Glomerular endothelial cell (primary cell): ENCODE data around the gene TBC1D22A. TPM values are rescaled to one million over a fixed set of nuclear protein-coding genes. Genes with fewer than 3 reads are reported as not detected.
"Not testable (repeated sequence)": the region's sequence is repeated elsewhere in the genome, so short reads cannot be mapped to it uniquely, and the experiment has no call there.

Source experiments
- DNase-seq: peaks from one replicate; pipeline ENCODE4 v3.0.0-alpha.2; 2011; ENCODE audit warnings: low read depth, low spot score; ENCODE audit errors: extremely low read depth
- total RNA-seq: library from RNA; depleted of rRNA; stranded (reverse); fragments of >200 nt; gene quantifications from 2 replicates; pipeline ENCODE4 v1.2.3, GENCODE V29; 2015

TBC1D22A gene
- total RNA-seq, 1 donor from 2014 or later, result 38.7 TPM

GRCh38 chr22:46978668-46979067 is 216.2 kb downstream of the TBC1D22A start:
- not testable (repeated sequence) for DNase-seq

DNA sequence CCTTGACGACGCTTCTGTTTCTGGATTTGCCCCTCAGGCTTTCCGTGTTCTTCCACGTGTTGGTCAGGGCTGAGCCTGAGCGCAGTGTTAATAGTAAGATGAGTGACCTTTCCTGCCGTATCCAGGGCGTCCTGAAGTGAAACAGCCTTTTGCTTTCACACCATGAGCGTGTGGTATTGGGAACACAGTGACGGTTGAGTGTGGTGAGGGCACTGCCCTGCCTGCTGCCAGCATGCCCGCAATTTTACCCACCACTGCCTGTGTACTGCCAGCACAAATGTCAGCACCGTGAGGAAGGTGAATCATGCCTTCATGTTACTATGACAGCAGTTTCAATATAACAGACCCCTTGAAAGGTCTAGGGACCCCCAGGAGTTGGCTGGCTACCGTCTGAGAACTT is 217.1 kb downstream of the TBC1D22A start:
- DNase-seq, result no peak

- DNase-seq, result no peak
Observed at GRCh38 chr22:46980392-46980791, 217.9 kb downstream of the TBC1D22A start.

GRCh38 chr22:46982635-46983034 is 220.2 kb downstream of the TBC1D22A start:
- no peak for DNase-seq

GRCh38 chr22:46983046-46983445 is 220.6 kb downstream of the TBC1D22A start:
- DNase-seq, result no peak

- DNase-seq, result no peak
Observed at GRCh38 chr22:46984751-46985506, 222.5 kb downstream of the TBC1D22A start.

DNA sequence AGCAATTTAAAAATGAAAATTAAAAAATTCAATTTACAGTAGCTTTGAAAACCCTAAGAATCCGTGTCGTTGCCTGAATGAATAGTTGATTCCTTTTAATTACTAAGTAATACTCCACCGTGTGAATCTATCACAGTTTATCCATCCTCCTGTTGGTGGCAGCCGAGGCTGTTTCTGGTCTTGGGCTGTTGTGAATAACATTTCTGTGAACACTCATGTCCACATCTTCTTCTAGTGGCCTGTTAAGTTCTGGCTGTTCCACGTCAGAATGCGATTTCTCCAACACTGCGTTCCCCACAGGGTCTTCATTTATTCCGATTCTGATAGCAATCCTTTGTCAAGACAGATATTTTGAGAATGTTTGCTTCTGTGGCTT is 223.0 kb downstream of the TBC1D22A start:
- DNase-seq, result no peak

GRCh38 chr22:46986788-46987187 is 224.3 kb downstream of the TBC1D22A start:
- DNase-seq, result no peak

DNA sequence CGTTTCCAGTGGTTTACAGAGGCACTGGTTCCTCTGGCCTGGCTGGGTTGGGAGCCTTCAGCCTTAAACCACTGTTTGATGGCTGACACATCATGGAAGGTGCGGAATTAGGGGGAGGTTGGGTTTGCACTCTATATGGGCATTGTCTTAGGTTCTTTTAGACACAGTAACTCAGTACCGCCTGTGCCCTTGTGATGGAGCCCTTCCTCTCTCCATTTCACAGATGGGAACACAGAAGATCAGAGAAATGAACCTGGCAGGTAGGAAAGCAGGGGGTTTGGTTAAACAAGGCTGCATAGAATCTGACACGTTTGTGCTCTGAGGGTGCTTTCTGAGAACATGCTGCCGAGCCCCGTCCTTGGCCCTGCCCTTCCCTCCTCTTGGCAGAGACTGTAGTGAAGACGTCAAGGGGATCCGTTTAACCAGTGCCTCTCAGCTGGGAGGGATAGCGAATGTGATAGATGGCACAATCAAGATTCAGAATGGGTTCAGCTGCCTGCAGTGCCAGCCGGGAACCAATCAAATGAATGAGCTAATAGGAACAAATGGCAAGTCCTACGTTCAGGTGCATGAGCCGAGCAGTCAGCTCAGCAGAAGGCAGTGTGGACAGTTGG is 228.6 kb downstream of the TBC1D22A start:
- DNase-seq, result no peak

- DNase-seq, result no peak
Observed at GRCh38 chr22:46991666-46992065, 229.2 kb downstream of the TBC1D22A start.

DNA sequence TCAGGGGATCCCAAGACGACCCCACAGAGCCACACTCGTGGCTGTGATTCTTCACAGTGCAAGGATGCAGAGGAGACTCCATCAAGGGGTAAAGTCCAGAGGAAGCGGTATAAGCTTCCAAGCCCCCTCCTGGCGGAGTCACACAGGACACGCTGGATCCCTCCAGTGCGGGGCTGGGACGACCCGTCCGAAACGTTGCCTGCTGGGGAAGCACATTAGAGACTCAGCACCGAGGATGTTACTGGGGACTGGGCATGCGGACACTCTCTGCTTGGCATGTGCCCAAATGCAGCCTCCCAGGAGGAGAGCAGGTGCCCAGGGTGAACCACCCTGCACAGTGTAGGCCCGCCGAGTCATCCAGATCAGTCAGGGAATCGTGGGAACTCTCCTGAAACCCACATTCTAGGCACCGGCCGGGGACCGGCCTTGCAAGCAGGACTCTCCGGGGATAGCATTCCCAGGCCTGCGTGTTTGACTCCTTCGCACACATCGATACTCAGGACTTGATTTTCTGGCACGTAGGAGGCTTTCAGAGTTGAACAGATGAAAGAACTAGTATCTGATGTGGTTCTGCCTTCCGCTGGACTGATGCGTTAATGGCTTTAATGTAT is 229.8 kb downstream of the TBC1D22A start:
- DNase-seq, result no peak

- no peak for DNase-seq
Observed at GRCh38 chr22:46993633-46994032, 231.2 kb downstream of the TBC1D22A start.

GRCh38 chr22:46994265-46994664 is 231.8 kb downstream of the TBC1D22A start:
- DNase-seq, result no peak

DNA sequence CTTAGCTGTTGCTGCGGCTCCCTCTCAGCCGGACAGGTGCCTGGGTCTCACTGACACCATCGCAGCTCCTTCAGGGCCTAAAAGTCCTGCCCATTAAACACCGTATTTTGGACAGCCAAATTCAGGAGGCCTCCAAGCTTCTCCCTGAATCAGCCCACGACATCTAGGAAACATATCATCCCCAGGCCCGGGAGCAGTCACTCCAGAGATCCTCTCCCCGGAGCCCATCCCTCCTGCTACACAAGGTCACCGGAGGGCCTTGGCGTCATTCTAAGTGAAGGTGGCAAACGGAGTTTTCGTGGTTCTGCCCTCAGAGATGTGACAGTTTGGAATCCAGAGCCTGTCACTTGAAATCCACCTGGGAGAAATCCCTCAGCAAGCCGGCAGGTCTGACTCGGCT is 232.5 kb downstream of the TBC1D22A start:
- DNase-seq, result no peak

DNA sequence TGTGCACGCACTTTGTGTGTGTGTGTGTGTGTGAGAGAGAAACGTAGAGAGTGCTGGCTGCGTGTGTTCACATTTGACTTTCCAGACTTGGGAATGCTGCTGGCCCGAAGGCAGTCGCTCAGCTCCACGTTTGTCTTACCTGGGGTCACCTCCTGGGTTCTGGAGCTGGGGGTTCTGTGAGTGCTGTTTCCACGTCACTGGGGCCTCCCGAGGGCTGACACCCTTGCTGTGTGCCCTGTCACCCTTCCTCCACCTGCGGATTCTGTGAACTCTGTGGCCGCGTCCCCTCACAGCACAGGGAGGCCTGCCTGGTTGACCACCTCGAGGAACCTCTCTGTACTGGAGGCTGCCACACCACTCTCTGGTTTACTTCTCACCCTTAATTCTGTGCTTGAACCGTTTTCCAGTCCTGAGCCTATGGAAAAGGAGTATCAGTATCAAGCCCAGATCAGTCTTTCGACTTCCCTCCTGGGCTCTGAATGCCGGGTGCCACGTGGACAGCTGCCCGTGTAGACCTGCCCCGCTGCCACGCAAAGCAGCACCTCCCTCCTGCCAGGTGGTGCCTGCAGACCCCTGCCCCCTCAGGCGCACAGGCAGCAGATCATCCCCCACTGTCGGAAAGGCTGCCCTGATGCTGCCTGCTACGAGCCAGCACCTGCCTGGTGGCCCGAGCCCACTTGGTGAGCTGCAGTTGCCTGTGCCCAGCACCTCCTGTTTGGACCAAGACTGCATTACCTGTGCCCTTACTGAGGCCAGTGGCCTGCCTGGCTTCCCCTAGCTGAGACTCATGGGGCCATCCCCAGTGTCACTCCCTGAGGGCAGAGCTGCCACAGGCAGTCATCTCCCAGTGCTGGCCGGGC is 233.3 kb downstream of the TBC1D22A start:
- DNase-seq, result no peak

DNA sequence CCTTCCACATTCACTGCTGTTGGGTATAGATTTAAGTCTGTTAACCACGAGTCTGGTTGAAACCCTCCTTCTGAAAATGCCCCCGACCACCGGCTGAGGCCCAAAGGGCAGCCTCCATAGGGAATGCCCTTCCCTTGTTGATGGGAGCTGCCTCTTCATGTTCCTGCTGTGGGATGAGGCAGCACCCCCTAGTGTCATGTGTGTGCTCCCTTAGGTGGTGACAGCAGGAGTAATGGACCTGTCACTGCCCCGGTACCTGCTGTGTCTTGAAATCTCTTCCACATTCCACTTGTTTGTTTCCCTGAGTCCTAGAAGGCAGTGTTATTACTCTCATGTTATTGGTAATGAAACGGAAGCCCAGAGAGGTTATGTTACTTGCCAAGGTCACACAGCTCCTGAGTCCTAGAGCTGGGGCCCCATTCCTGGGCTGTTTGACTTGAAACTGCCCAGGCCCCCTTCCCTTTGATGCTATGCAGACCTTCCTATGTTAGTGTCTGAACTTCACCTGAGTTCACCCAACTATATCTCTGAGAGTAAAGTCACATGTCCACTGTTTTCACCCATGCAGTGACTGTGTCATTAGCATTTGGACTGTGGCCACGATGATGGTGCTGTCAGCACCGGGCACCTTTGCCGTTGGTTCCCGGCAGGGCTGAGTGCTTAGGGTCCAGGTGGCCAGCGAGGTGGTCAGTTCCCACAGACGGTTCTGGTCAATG is 234.3 kb downstream of the TBC1D22A start:
- DNase-seq, result no peak

DNA sequence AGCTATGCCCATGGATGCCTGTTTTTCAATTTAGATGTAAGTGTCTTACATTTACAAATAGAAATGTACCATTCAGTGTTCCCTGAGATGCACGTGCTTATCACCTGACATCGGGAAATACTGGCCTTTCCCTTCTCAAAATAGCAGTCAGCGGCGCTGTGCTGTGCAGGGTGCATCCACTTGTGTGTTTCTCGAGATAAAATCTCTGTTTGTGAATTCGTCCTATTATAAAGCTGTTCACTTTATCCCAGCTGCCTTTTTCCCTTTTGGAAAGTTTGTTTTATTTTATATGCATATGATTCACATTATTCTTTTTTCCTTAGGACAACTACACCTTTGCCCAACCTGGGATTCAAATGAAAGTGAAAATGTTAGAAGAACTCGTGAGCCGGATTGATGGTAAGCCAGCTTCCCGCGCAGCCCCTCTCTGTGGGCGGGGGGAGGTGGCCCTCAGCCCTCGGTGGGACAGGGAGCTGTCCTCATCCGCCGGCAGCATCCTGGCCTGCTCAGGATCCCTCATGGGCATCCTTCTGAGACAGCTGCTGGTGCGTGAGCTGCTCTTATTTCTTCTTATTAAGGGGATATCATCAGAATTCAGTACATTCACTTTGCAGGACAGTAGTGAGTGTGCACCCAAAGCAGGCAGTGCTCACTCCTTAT is 235.0 kb downstream of the TBC1D22A start:
- no peak for DNase-seq

DNA sequence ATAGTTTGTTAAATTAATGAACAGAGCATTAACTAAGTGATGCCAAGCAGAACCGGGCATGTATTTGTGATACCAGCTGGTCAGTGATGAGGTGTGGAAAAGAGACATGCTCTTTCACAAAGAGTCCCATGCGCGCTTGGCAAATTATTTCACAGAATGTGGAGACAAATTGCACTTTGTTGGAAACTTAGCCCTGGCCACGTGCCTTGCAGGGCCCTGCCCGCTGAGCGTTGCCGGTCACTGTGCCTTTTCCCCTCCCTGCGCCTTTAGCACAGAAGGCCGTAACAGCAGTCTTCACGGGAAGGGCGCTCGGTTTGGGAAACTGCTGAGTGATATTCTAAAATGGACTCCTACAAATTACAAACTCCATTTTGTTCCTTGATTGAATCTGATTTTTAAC is 235.9 kb downstream of the TBC1D22A start:
- DNase-seq, result no peak

DNA sequence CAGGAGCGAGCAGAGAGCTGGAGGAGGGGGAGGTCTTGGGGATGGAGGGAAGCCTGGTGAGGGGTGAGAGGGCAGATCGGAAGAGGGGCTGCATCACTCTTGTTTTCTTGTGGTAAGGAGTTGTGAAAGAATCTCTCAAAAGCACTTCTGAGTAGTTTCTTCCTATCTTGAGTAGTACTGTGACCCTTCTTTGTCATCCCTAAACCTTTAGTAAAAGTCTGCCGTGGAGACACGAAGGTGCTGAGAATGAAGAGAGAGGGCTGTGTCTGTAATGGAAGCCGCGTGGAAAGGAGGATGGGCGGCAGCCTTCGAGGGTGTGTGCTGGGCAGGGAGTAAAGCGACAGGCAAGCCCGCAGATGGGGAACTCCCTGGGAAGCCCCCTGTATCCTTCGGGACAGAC is 237.8 kb downstream of the TBC1D22A start:
- no peak for DNase-seq

- DNase-seq, result no peak
Observed at GRCh38 chr22:47000888-47001287, 238.4 kb downstream of the TBC1D22A start.
